ENCODE results near the gene FEM1C.
"Not testable (repeated sequence)": the region's sequence is repeated elsewhere in the genome, so short reads cannot be mapped to it uniquely, and the experiment has no call there.

The FEM1C gene

DNA sequence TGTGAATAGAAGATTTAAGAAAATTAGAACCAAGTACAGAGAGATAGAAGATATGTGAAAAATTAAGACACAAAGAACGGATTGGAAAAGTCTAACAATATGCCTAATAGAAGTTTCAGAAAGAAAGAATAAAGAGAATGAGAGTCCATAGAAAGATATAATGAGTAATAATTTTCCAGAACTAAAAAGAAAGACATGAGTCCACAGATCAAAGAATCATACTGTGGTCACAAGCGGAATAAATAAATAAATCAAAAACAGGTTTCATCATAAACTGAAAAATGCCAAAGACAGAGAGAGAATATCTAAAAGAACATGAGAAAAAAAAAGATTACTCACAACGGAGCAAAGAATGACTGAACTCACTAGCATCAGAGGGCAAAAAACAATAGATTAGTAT is 32.9 kb downstream of the FEM1C start:
- no peak for DNase-seq

DNA sequence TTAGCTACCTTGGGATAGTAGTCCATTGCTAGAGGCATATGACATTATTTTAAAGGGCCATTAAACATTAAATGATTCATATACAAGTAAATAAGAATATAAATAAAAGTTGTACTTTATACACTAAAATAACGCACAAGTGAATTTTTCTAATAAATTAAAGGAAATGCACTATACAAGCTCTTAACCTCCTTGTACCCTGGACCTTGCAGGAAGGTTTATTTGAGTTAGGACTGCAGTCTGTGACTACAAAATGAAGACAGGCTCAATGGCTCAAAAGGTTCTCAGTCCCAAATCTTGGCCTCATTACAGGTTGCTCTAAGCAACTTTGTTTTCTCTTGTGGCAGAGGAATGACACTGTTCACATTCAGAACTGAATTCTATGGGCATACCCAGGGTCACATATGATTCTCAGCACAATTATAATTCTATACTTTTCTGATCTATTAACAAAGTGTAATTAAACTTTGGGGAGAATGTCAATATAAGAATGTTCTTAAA is 34.4 kb downstream of the FEM1C start:
- DNase-seq = no peak

DNA sequence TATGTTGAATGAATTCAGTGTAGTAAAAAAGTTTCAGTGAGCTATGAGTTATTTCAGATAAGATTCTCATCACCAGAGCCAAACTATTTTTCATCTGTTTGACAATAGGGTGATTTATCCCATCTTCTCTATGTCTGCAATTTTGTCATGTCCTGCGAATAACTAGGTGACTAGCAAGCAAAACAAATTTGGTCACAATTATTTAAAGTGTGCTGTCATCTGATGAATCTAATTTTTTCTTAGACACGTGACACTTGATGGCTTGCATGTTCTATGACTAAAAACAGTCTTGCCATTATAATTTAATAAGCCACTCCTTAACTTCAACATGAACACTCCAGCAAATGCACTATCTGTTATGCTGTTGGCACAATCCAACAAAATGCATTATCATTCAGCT is 35.0 kb downstream of the FEM1C start:
- DNase-seq = no peak

DNA sequence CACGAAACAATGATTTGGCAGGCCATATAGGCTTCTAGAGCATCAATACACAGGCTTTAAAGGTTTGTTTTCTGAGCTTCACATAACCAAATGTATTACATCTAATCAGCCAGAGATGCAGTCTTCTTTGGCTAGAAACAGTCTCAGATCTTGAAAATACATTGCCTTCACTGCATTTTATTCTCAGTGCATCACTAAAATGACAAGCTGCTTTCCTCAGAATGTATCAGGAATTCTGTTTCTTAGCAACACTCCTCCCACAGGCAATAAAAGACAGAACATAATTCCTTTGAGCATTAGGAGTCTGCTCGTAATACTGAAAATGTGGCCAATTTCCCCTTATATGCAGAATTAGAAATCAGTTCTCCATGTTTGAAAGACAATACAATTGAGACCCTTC is 36.9 kb downstream of the FEM1C start:
- no peak for DNase-seq

DNA sequence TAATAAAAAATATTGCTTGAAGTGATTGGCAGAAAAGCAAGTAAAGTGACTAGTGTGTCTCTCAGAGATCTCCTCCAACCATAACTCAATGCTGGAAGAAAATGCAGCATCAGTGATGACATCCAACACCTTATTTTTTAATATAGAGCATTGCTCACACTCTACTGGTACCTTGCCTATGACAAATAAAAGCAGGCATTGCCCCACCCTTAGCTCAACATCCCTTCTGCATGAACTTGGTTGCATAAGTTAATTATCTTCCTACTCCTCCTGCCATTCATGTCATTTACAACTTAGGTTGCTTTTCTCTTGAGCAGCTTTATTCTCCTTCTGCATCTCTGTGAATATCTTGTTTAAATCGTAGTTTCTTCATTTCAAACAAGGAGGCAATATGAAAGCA is 41.2 kb downstream of the FEM1C start:
- DNase-seq = no peak

DNA sequence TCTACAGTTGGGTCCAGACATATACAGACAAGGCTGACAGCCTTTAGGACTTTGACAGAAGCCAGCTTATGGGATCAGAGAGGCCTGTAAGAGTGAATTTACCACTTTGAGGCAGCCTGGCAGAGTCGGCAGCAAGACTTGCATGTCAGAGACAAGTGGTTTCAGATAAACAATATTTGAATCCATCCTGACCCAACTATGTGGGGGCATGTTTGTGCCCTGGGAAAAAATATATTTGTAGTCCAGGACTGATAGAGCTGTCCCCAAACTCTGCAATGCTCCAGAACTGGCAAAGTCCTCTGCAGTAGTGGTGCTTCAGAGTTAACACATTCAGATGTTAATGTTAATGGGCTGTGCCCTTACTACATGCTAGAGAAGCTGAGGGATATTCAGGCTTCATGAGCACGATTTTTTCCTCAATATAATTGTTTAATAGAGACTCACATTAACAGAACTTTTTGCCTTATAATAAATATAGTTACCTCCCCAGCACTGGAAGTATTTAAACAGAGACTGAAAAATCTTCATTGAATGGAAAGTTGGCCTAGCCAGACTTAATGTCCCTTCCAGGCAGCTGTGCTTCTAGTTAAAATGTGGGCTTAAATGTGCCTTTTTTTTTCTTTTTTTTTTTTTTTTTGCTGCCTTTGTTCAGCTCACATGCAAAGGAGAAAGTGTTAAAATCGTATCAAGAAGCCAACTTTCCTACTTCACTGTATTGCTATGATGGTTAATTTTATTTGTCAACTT is 42.9 kb downstream of the FEM1C start:
- no peak for DNase-seq

DNA sequence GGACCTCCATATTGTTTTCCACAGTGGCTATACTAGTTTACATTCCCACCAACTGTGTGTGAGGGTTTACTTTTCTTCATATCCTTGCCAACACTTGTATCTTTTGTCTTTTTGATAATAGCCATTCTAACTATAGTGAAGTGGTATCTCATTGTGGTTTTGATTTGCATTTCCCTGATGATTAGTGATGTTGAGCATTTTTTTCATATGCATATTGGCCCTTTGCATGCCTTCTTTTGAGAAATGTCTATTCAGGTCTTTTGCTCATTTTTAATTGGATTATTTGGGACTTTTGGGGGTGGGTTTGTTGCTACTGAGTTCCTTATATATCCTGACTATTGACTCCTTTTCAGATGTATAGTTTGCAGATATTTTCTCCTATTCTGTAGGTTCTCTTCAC is 44.4 kb downstream of the FEM1C start:
- DNase-seq = no peak

DNA sequence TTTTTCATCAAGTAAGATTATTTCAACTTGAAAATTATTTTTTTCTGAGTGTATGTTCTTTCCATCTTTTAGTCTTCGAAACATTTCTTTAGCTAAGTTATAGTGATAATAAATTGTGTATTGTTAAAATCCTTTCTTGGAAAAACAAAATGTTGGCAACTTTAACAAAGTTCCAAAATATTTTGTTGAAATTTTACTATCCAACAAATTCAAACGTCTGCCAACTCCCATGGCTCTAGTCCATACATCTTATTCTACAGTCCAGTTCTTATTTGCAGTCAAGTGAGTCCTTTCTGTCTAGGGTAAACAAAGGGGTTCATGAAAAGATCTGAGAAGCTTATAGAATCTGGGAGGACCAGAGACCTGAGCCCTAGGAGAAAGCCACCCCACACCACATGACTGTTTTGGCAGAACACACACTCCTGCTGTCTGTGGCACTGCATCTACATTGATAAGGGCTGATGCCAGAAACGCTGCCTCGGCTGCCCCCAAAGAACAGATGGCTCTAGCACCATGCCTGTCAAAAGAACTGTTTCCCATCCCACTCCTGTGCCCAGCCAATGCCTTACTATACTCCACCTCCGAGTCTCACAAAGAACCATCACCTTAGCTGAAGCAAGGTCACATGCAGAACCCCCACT is 47.5 kb downstream of the FEM1C start:
- no peak for DNase-seq

DNA sequence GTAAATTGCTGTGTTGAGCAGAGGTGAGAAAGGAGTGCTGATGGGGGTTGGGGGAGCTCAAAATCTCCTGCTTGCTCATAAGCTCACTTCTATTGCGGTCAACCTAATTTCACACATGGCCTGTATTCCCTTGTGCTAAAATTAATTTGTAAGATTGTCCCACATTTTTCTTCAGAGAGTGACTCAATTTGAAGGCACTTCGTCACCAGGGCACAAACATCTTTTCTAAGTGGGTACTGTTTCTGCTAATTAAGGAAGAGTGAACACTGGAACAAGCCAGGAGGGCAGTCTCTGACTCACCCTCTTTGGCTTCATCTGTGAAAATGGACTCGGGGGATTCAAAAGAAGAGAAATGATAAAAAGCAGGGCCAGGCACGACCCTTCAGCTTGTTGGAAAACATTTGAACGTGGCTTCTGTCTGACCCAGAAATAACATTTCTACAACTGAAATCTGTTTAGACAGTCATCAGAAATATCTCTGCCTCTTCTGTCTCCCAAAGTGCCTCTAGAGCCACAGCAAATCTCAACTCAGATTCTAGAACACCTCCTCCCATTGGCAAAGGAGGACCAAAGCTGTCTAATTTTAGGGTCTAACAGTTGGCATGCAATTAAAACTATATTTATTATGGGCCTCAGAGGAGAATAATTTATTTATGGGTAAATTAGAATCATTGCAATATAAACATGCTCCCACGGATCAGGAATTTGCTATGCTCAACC is 49.8 kb downstream of the FEM1C start:
- no peak for DNase-seq

DNA sequence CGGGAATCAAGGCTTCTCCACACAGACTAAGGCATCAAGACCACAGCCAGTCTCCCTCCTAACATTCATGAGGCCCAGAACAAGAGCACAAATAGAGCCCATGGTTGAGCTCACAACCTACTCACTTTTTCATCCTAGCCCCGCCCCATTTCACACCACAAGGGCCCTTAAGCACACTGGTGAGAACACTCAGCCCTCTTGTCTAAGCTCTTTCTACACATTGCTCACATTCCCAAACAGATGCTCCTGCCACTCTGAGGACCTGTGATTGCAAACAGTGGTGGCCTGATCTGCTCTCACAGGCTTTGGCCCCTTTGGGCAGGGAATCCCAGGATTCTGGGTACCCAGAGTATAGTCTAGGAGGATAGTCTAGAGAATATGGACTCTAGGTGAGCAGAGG is 54.0 kb downstream of the FEM1C start:
- no peak for DNase-seq

DNA sequence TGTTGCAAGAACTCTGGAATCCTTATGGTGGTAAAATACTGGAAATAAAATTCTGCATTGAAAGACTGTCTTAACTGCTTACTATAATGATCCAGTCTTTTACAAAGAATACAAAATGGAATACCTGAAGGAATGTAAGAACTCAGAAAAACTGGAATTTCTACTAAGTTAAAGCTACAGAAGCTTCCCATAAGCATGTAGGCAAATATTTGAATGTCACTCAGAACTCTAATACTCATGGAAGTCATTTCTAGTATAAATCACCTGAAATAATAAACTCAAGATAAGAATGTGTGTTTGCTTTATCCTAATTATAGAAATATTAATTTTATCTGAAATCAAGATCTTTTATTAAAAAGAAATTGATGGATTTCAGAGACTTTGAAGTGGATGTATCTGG is 54.8 kb downstream of the FEM1C start:
- DNase-seq = no peak

DNA sequence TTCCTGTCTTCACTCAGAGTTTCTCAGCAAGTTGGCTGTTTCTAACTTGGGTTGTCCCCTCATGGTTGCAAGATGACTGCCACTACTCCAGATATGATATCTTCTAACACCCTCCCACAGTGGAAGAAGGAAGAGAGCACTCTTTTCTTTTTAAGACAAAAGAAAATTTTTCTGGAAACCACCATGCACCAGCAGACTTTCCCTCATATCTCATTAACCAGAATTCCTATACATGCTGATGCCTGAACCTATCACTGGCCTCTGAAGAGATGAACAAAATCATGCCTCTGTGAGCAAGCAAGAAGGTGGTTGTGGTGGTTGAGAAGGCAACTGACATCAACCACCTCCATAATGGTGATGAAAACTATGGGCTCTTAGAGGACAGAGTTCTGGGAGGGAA is 56.8 kb downstream of the FEM1C start:
- DNase-seq = no peak

DNA sequence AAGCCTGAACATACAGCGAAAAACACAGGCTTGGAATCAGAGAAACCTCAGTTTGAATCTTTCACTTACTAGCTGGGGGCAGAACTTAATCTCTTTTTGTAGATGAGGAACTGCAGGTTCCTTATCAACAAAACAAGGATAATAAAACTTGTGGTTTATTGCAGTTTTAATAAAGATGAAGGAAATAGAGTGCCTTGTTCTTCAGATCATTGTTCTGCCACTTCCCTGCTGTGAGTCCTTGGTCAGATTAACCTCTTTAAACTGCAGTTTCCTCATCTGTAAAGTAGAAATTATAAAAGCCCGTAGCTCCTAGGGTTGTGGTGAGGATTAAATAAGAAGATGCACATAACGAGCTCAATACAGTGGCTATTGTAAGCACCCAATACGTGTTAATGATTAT is 57.4 kb downstream of the FEM1C start:
- DNase-seq = no peak

DNA sequence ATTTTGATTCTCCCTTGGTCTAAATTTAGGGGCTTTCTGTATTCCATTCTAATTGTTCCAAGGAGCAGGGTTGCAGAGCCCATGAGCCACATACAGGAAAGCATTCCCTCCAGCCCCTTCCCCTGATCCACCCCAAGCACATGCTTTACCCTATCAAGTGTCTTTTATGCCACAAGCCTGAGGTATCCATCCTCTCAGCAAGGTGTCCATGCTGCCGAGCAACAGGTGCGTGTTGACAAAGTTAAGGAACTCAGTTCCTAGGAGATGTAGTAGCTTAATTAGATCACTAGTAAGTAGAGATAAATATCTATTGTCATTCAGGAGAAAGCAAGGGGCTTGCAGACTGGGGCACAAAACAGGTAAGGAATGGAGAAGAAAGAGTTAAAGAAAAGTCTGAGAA is 57.8 kb downstream of the FEM1C start:
- DNase-seq = no peak

DNA sequence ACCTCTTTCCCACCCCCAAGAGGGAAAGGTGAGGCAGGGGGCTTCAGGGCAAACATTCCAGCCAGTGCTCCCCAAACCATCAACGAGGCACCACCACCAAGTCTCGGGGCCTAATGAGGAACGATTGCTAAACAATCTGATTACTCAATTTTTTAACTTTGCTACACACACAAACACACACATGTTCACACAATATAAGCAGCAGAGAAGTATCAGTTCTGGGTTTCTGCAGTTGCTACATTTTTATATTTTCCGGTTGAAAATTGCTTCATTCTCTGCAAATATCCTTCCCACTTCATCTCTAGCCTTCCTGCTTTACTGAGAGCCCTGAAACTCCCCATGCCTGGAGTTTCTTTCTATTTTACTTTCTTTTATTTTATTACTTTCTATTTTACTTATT is 60.2 kb downstream of the FEM1C start:
- DNase-seq = no peak

DNA sequence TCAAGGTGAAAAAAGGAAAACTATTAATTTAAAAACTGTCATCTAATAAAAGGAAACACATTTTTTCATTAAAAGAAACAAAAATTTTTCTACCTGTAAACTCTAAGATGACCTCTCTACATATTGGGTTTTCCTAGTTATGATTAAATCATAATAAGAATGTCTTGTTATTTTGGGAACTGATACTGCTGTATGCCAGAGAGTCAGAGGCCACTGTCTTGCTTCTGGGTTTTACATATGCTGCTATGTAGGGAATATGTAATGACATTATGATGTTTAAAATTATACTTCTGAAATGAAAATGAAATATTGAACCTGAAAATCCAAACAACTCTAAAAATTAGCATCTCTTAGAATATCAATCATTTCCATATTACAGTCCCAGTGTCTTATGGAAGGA is 63.7 kb downstream of the FEM1C start:
- no peak for DNase-seq

DNA sequence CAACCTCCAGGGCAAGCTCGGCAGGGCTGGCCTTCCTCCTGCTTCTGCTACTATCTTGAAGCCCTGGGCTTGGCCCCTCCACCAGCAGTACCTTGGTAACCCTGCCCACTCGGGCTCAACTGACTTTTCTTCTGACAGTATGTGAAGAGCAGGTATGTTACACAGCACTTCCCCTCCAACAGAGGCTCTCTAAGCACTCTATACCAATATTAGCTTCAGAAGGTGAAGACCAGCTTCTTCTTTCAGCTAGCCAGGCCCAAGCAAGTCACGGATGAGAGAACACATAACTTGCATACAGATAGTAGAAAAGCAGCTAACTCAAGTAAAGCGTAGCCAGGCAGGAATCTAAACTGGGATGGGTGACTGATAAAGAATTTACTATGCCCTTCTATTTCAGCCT is 64.3 kb downstream of the FEM1C start:
- DNase-seq = no peak

DNA sequence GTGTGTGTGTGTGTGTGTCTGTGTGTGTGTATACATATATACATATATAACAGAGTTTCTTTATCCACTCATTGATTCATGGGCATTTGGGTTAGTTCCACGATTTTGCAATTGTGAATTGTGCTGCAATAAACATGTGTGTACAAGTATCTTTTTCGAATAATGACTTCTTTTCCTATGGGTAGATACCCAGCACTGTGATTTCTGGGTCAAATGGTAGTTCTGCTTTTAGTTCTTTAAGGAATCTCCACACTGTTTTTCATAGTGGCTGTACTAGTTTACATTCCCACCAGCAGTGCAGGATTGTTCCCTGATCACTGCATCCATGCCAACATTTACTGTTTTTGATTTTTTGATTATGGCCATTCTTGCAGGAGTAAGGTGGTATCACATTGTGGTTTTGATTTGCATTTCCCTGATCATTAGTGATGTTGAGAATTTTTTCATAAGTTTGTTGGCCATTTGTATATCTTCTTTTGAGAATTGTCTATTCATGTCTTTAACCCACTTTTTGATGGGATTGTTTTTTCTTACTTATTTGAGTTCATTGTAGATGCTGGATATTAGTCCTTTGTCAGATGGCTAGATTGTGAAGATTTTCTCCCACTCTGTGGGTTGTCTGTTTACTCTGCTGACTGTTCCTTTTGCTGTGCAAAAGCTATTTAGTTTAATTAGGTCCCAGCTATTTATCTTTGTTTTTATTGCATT is 65.3 kb downstream of the FEM1C start:
- not testable (repeated sequence) for DNase-seq

DNA sequence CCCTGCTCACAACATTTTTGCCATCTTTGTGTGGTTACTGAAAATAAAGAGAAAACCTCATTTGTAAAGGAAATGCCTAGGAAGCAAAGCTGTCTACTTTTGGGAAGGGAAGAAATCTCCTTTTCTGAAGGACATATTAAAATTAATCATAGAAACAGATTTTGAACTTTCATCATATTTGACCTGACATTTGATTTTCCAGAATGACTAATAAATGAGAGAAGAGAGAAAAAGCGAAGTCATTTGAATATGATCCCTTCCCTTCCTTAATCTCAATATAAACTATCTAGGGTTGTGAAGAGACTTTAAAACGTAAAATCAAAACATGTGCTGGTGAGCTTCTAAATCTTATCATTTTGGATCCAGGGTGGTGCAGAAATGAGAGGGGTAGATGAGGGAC is 66.3 kb downstream of the FEM1C start:
- DNase-seq = no peak

DNA sequence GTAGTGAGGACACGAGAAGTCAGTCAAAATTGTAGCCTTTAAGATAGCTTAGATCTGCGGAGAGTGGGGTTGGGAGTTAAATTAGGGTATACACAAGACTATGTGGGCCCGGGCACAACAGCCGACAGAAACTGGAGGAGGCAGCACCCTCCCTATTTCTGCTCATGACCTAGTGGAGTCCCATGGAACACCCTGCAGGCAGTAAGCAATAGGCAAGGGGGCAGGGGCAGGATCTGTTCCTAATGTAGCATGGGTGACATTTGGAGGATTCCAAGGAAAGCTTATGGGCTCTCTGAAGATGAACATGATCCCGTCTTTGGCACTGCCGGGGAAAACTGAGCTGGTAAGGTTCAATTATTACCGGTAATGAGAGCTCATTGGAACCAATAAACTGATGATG is 67.0 kb downstream of the FEM1C start:
- no peak for DNase-seq

DNA sequence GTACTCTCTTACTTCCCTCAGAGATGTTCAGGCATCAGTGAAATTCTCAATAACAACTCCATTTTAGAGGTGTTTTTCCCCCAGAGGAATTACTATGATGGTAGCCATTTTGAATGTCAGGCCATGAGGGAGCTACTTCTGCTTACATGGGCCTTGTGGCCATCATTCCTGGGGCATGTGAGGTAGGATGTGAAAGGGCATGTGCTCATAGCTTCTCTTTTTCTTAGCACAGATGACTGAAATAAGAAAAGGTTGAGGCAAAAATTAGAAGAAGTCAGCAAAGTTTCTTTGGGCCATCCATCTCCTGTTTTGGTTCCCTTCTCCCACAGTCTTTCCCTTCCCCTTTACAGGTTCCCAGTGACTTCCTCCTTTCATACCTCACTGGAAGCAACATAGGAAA is 68.8 kb downstream of the FEM1C start:
- no peak for DNase-seq

DNA sequence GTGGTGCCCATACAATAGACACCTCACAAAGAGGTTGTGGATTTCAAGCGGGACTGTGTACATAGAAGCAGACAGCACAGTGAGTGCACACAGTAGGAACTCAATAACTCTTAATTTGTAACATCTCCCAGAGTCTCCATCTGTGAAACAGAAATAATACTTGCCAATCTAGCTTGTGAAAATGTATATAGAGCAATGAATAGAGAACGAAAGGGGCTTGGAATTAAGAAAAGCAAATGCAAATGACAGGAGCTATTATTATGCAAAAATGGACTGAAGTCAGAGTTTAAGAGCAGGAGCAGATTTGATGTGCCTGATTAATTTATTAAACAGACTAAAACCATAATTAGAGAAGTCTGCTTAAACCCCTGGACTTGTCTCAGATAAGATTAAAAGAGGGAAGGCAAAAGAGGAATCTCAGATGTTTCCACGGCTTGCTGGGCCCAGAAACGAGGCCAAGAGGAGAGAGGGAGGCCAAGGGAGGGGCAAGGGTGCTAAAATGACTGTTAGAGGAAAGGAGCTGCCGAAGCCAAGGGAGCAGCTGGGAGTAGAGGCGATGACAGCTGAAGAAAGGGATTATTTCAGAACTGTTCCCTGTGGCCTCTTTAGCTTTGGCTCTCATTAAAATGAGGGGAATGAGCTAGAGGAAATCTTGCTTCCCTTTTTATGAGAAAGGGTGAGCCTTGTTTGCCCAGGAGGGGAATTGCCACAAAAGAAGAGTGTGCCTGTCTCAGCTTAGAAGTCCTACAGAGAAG is 72.1 kb downstream of the FEM1C start:
- DNase-seq = no peak
